Measurements from ENCODE around the gene AKT1.

Gene AKT1

GRCh38 chr14:104786726-104787675 lies 8.5 kb downstream of the AKT1 start:
- TF ChIP-seq POLR2AphosphoS5 (IDR thresholded peaks at IDR 0.05; ENCODE audit: low read depth, low read length): no peak
- TF ChIP-seq TAF1 (IDR thresholded peaks at IDR 0.05; ENCODE audit: borderline replicate concordance, low read depth, low read length): no peak
- TF ChIP-seq POLR2A (IDR thresholded peaks at IDR 0.05; ENCODE audit: low read depth, low read length): no peak
- FAIRE-seq: no peak
- no peak for DNase-seq (ENCODE audit: insufficient read length)

DNA sequence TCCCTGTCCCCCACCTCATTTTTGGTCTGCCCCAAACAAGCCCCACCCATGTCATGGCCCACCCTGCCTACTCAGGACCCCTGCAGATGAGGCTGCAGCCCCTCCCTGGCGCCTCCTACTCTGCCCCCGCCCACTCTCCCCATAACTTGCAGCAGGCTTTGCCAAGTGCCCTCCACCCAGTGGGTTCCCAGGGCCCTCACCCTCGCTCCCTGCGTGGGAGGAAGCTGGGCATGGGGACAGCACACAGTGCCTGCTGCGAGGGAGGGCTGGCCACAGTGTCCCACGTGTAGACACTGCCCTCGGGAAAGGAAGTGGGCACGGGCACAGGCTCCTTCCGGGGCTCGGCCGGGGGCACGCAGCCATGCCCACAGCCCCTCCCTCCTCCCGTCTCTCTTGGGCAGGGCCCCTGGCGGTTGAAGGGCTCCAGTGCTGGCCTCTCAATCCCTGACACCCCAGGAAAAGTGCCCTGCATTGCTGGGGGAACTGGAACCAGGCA lies 9.4 kb downstream of the AKT1 start:
- TF ChIP-seq TAF1 (IDR thresholded peaks at IDR 0.05; ENCODE audit: borderline replicate concordance, low read depth, low read length): no peak
- TF ChIP-seq POLR2AphosphoS5 (IDR thresholded peaks at IDR 0.05; ENCODE audit: low read depth, low read length): no peak
- no peak for TF ChIP-seq POLR2A (IDR thresholded peaks at IDR 0.05; ENCODE audit: low read depth, low read length)
- no peak for FAIRE-seq
- no peak for DNase-seq (ENCODE audit: insufficient read length)

DNA sequence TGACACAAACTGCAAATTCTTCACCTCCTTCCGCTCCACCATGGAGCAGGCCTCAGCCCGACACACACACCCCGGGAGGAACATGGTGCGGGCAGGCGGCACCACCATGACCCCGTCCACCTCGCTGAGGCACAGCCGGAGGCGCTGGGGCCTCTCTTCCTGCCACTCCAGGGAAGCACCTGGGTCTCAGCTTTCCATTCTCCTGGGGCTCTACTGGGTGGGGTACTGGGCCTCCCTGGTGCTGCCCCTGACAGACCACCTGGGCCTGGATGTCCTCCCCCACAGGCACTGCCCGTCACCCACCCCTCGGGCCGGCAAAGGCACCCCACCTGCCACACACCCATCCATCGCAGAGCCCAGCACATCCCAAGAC lies 9.9 kb downstream of the AKT1 start:
- TF ChIP-seq POLR2AphosphoS5 (IDR thresholded peaks at IDR 0.05; ENCODE audit: low read depth, low read length) (no peak), POLR2A (IDR thresholded peaks at IDR 0.05; ENCODE audit: low read depth, low read length) (no peak), TAF1 (IDR thresholded peaks at IDR 0.05; ENCODE audit: borderline replicate concordance, low read depth, low read length) (no peak)
- no peak for DNase-seq (ENCODE audit: insufficient read length)
- FAIRE-seq: no peak

DNA sequence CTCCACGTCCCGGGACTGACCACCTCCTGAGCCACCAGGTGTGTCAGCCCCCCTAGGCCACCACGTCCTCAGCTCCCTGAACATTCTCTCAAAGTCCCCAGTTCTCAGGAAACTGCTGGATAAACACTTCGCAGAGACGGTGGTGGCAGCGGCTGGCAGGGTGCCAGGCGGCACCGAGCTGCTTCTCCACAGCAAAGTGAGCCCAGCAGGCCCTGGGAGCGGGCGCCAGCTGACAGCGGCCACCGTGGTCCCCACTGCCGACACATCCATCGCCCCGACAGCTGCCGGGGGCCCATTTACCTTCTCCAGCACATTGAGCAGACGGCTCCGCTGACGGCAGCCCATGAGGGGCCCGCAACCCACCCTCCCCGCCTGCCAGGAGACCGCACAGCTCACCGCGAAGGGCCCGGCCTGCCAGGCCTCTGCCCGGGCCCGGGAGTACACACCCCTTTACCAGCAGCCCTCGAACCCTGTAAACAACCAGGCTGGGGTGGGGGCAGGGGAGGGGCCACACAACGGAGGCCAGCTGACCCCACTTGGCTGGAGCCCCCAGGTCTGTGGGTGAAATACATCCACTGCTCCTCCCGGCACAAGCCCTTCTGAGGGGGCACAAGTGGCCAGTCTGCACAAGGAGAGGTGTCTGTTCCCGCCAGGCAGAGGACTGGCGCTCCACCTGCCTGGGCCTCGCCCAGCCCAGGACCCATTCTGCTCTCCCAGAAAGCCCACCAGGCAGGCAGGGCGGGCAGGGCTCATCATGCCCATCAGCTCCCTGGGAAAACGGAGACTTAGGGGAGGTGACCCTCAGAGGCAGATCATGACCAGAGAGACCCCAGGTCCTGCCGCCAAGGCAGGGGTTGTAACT lies 10.5 kb downstream of the AKT1 start:
- FAIRE-seq: no peak
- TF ChIP-seq POLR2A (IDR thresholded peaks at IDR 0.05; ENCODE audit: low read depth, low read length) (no peak), POLR2AphosphoS5 (IDR thresholded peaks at IDR 0.05; ENCODE audit: low read depth, low read length) (no peak), TAF1 (IDR thresholded peaks at IDR 0.05; ENCODE audit: borderline replicate concordance, low read depth, low read length) (no peak)
- DNase-seq (ENCODE audit: insufficient read length): no peak

- TF ChIP-seq POLR2AphosphoS5 (IDR thresholded peaks at IDR 0.05; ENCODE audit: low read depth, low read length) (no peak), POLR2A (IDR thresholded peaks at IDR 0.05; ENCODE audit: low read depth, low read length) (no peak), TAF1 (IDR thresholded peaks at IDR 0.05; ENCODE audit: borderline replicate concordance, low read depth, low read length) (no peak)
- DNase-seq (ENCODE audit: insufficient read length): no peak
- no peak for FAIRE-seq
These were observed 11.4 kb downstream of the AKT1 start for GRCh38 chr14:104784218-104784568.

- FAIRE-seq: no peak
- no peak for DNase-seq (ENCODE audit: insufficient read length)
- TF ChIP-seq POLR2A (IDR thresholded peaks at IDR 0.05; ENCODE audit: low read depth, low read length): no peak
- no peak for TF ChIP-seq POLR2AphosphoS5 (IDR thresholded peaks at IDR 0.05; ENCODE audit: low read depth, low read length)
- TF ChIP-seq TAF1 (IDR thresholded peaks at IDR 0.05; ENCODE audit: borderline replicate concordance, low read depth, low read length): no peak
These were observed 11.9 kb downstream of the AKT1 start for GRCh38 chr14:104783484-104784217.

- DNase-seq (ENCODE audit: insufficient read length): no peak
- FAIRE-seq: no peak
- no peak for TF ChIP-seq POLR2AphosphoS5 (IDR thresholded peaks at IDR 0.05; ENCODE audit: low read depth, low read length)
- TF ChIP-seq POLR2A (IDR thresholded peaks at IDR 0.05; ENCODE audit: low read depth, low read length): no peak
- TF ChIP-seq TAF1 (IDR thresholded peaks at IDR 0.05; ENCODE audit: borderline replicate concordance, low read depth, low read length): no peak
These were observed 12.8 kb downstream of the AKT1 start for GRCh38 chr14:104782808-104783139.

DNA sequence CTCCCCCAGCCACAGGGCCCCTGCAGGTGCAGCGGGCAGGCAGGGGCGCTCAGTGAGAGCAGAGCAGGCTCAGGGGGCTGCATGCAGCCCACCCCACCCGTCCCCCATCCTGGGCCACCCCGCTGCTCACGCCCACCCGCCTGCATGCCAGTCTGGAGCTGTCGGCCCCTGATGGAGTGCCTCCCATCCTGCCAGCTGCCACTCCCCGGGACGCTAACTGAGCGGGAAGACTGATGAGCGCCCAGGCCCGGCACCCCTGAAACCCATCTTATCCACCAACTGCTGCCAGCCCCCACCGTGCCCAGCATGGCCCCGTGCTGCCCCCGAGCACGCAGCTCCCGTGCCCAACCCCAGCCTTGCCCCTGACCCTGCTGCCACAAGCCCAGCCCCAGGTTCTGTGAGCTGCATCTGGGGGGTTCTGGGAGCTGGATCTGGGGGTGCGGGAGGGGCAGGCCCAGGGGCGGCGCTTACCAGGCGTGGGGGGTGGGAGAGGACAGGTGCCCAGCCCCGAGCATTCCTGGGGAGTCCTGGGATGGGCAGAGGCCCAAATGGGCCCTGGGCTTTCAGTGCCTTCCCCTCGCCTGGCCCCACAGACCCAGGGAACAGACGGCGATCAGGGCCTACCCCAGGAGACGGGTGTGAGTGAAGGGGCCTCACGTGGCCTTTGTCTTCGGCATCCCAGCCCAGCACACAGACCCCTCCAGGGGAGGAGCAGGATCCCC lies 13.3 kb downstream of the AKT1 start:
- no peak for FAIRE-seq
- TF ChIP-seq POLR2A (IDR thresholded peaks at IDR 0.05; ENCODE audit: low read depth, low read length) (no peak), TAF1 (IDR thresholded peaks at IDR 0.05; ENCODE audit: borderline replicate concordance, low read depth, low read length) (no peak), POLR2AphosphoS5 (IDR thresholded peaks at IDR 0.05; ENCODE audit: low read depth, low read length) (no peak)

DNA sequence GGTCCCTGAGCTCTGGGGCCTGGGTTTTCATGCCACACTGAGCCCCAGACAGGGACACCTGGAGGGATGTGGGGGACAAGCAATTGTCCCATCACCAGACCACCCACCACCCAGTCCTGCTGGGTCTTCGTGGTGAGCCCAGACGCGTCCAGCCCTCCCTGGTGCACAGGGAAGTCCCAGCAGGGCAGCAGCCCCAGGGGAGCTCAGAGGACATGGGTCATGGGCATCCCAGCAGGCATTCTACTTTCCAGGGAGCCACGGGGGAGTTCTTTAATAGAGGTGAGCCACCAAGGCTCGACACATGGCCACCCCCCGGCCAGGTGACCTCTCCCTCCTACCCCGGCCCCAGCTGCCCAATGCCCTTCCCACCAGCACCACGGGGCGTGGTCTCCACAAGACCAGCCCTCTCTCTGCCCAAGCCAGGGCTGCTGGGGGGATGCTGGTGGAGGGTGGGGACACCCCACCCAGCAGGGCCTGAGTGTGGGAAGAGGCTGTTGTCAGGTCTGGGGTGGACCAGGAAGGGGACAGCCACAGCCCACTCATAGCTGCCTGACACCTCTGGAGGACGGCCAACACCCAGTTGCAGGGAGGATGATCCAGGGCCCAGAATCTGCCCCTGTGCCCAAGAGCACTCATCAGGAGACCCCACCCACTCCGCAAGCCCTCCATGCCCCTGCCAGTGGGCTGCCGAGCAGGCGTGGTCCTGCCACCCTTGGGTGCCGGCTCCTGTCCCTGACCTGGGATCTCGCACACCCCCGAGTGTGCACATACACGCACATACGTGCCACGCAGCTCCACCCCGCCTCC lies 14.1 kb downstream of the AKT1 start:
- DNase-seq (ENCODE audit: insufficient read length): no peak
- TF ChIP-seq TAF1 (IDR thresholded peaks at IDR 0.05; ENCODE audit: borderline replicate concordance, low read depth, low read length) (no peak), POLR2A (IDR thresholded peaks at IDR 0.05; ENCODE audit: low read depth, low read length) (no peak), POLR2AphosphoS5 (IDR thresholded peaks at IDR 0.05; ENCODE audit: low read depth, low read length) (no peak)
- FAIRE-seq: no peak

More for the DNA sequence above, 13.3 kb downstream of the AKT1 start:
- DNase-seq (ENCODE audit: insufficient read length): no peak

- no peak for FAIRE-seq
- TF ChIP-seq TAF1 (IDR thresholded peaks at IDR 0.05; ENCODE audit: borderline replicate concordance, low read depth, low read length) (no peak), POLR2A (IDR thresholded peaks at IDR 0.05; ENCODE audit: low read depth, low read length) (no peak), POLR2AphosphoS5 (IDR thresholded peaks at IDR 0.05; ENCODE audit: low read depth, low read length) (no peak)
These were observed 15.0 kb downstream of the AKT1 start for GRCh38 chr14:104780513-104781030.

More at GRCh38 chr14:104780513-104781030, 15.0 kb downstream of the AKT1 start:
- DNase-seq (ENCODE audit: insufficient read length): no peak
